GM19397 (cell line): ENCODE data around the gene SPAG6.
A peak's percentile ranks its signal among the peaks of the same experiment; 100 is the strongest.
"Not testable (repeated sequence)": the region's sequence is repeated elsewhere in the genome, so short reads cannot be mapped to it uniquely, and the experiment has no call there.

Experiments
- ATAC-seq: cut with Tn5 transposase; IDR thresholded peaks from one replicate; pipeline ENCODE4 v1.9.1; 2021; ENCODE audit warnings: mild to moderate bottlenecking, moderate library complexity; ENCODE audit not compliant: unreplicated experiment

Gene SPAG6

GRCh38 chr10:22368981-22369380, 23.7 kb downstream of the SPAG6 start:
- ATAC-seq, result no peak

- no peak for ATAC-seq
Measured at GRCh38 chr10:22369434-22370072, 24.3 kb downstream of the SPAG6 start.

GRCh38 chr10:22370320-22370719, 25.0 kb downstream of the SPAG6 start:
- no peak for ATAC-seq

- ATAC-seq, result no peak
Measured at GRCh38 chr10:22372298-22372697, 27.0 kb downstream of the SPAG6 start.

GRCh38 chr10:22372917-22373316, 27.6 kb downstream of the SPAG6 start:
- no peak for ATAC-seq

- ATAC-seq, result no peak
Measured at GRCh38 chr10:22374489-22375126, 29.3 kb downstream of the SPAG6 start.

- ATAC-seq, result peak; percentile 50
Measured at GRCh38 chr10:22379059-22379458, 33.8 kb downstream of the SPAG6 start.

GRCh38 chr10:22381262-22381661, 36.0 kb downstream of the SPAG6 start:
- no peak for ATAC-seq

GRCh38 chr10:22386503-22386902, 41.2 kb downstream of the SPAG6 start:
- no peak for ATAC-seq

- ATAC-seq, result no peak
Measured at GRCh38 chr10:22389856-22390589, 44.7 kb downstream of the SPAG6 start.

GRCh38 chr10:22391600-22391999, 46.3 kb downstream of the SPAG6 start:
- no peak for ATAC-seq

GRCh38 chr10:22396195-22396594, 50.9 kb downstream of the SPAG6 start:
- ATAC-seq, result not testable (repeated sequence)

- ATAC-seq, result not testable (repeated sequence)
Measured at GRCh38 chr10:22406916-22407315, 61.6 kb downstream of the SPAG6 start.

- no peak for ATAC-seq
Measured at GRCh38 chr10:22410394-22410793, 65.1 kb downstream of the SPAG6 start.

GRCh38 chr10:22410846-22411245, 65.5 kb downstream of the SPAG6 start:
- no peak for ATAC-seq

- ATAC-seq, result no peak
Measured at GRCh38 chr10:22414146-22414545, 68.8 kb downstream of the SPAG6 start.

- ATAC-seq, result no peak
Measured at GRCh38 chr10:22415072-22415471, 69.8 kb downstream of the SPAG6 start.

GRCh38 chr10:22417736-22418268, 72.5 kb downstream of the SPAG6 start:
- ATAC-seq, result no peak

- no peak for ATAC-seq
Measured at GRCh38 chr10:22420787-22421517, 75.7 kb downstream of the SPAG6 start.

GRCh38 chr10:22426653-22427052, 81.4 kb downstream of the SPAG6 start:
- no peak for ATAC-seq

GRCh38 chr10:22427101-22427500, 81.8 kb downstream of the SPAG6 start:
- no peak for ATAC-seq
